ENCODE results near the gene LPP.
A peak's percentile ranks its signal among the peaks of the same experiment; 100 is the strongest.

Gene LPP

GRCh38 chr3:188154014-188154808 lies at the start of gene LPP:
TSS of gene LPP (plus strand) at chr3:188154157. CDS start at chr3:188406121, 251,964 bp downstream.
- peak; percentile 87 to 94 for DNase-seq
- Mint-ChIP-seq H3K9me3 (peaks cover 0 to 2% of the 10 kb centered on the region in 2 donors), H3K4me1 (peaks cover 62% of the 10 kb centered on the region), H3K27ac (peak within 1 kb of the TSS; percentile 98 to 99), H3K4me3 (peak within 1 kb of the TSS; percentile 89 to 91), H3K27me3 (peaks cover 7% of the 10 kb centered on the region)
- peak; percentile 93 for ATAC-seq

GRCh38 chr3:188106006-188106405 lies 48.0 kb upstream of the LPP start:
- DNase-seq (no peak), ATAC-seq (no peak)
- peaks cover 2 to 3% of the 10 kb centered on the region in 2 donors for H3K9me3 Mint-ChIP-seq
- H3K27me3 Mint-ChIP-seq: peaks cover 16% of the 10 kb centered on the region
- H3K27ac Mint-ChIP-seq: no peak overlapping the region
- no peak overlapping the region for H3K4me3 Mint-ChIP-seq
- H3K4me1 Mint-ChIP-seq: peaks cover 8% of the 10 kb centered on the region

GRCh38 chr3:188106454-188106853 lies 47.5 kb upstream of the LPP start:
- Mint-ChIP-seq H3K9me3 (peaks cover 0 to 3% of the 10 kb centered on the region in 2 donors), H3K4me3 (no peak overlapping the region), H3K4me1 (peaks cover 8% of the 10 kb centered on the region), H3K27ac (no peak overlapping the region), H3K27me3 (peaks cover 16% of the 10 kb centered on the region)
- no peak for ATAC-seq
- DNase-seq: no peak

- DNase-seq (no peak), ATAC-seq (no peak)
- H3K4me1 Mint-ChIP-seq: peaks cover 8% of the 10 kb centered on the region
- peaks cover 16% of the 10 kb centered on the region for H3K27me3 Mint-ChIP-seq
- H3K4me3 Mint-ChIP-seq: no peak overlapping the region
- peaks cover 0 to 3% of the 10 kb centered on the region in 2 donors for H3K9me3 Mint-ChIP-seq
- no peak overlapping the region for H3K27ac Mint-ChIP-seq
Measured at GRCh38 chr3:188106887-188107830, 46.8 kb upstream of the LPP start.

- Mint-ChIP-seq H3K27ac (no peak overlapping the region), H3K27me3 (peaks cover 16% of the 10 kb centered on the region), H3K4me1 (peaks cover 8% of the 10 kb centered on the region), H3K9me3 (peaks cover 0 to 3% of the 10 kb centered on the region in 2 donors), H3K4me3 (no peak overlapping the region)
- ATAC-seq (no peak), DNase-seq (no peak)
Measured at GRCh38 chr3:188108703-188109412, 45.1 kb upstream of the LPP start.

GRCh38 chr3:188111002-188111584 lies 42.9 kb upstream of the LPP start:
- H3K27ac Mint-ChIP-seq: no peak overlapping the region
- H3K27me3 Mint-ChIP-seq: peaks cover 16% of the 10 kb centered on the region
- peaks cover 0 to 3% of the 10 kb centered on the region in 2 donors for H3K9me3 Mint-ChIP-seq
- ATAC-seq (no peak), DNase-seq (no peak)
- peaks cover 8% of the 10 kb centered on the region for H3K4me1 Mint-ChIP-seq
- H3K4me3 Mint-ChIP-seq: no peak overlapping the region

- ATAC-seq: no peak
- peaks cover 4% of the 10 kb centered on the region for H3K4me1 Mint-ChIP-seq
- H3K27ac Mint-ChIP-seq: no peak overlapping the region
- no peak overlapping the region for H3K4me3 Mint-ChIP-seq
- no peaks in the 10 kb centered on the region for H3K27me3 Mint-ChIP-seq
- H3K9me3 Mint-ChIP-seq: peaks cover 0 to 3% of the 10 kb centered on the region in 2 donors
- DNase-seq: no peak
Measured at GRCh38 chr3:188113756-188114155, 40.2 kb upstream of the LPP start.

- no peaks in the 10 kb centered on the region for H3K27me3 Mint-ChIP-seq
- H3K27ac Mint-ChIP-seq: no peak overlapping the region
- no peaks in the 10 kb centered on the region for H3K9me3 Mint-ChIP-seq
- H3K4me3 Mint-ChIP-seq: no peak overlapping the region
- peaks cover 13% of the 10 kb centered on the region for H3K4me1 Mint-ChIP-seq
- DNase-seq (no peak), ATAC-seq (no peak)
Measured at GRCh38 chr3:188119846-188120245, 34.1 kb upstream of the LPP start.

- Mint-ChIP-seq H3K27me3 (no peaks in the 10 kb centered on the region), H3K9me3 (no peaks in the 10 kb centered on the region), H3K27ac (no peak overlapping the region), H3K4me1 (peaks cover 13% of the 10 kb centered on the region), H3K4me3 (no peak overlapping the region)
- ATAC-seq (no peak), DNase-seq (no peak)
Measured at GRCh38 chr3:188122571-188123169, 31.3 kb upstream of the LPP start.

GRCh38 chr3:188123170-188123905 lies 30.6 kb upstream of the LPP start:
- Mint-ChIP-seq H3K4me3 (no peak overlapping the region), H3K27me3 (no peaks in the 10 kb centered on the region), H3K4me1 (peaks cover 13% of the 10 kb centered on the region), H3K9me3 (no peaks in the 10 kb centered on the region), H3K27ac (no peak overlapping the region)
- ATAC-seq (no peak), DNase-seq (no peak)

GRCh38 chr3:188124184-188124583 lies 29.8 kb upstream of the LPP start:
- Mint-ChIP-seq H3K4me1 (peaks cover 13% of the 10 kb centered on the region), H3K4me3 (no peak overlapping the region), H3K27ac (no peak overlapping the region), H3K27me3 (no peaks in the 10 kb centered on the region), H3K9me3 (no peaks in the 10 kb centered on the region)
- ATAC-seq (no peak), DNase-seq (no peak)

- Mint-ChIP-seq H3K4me1 (peaks cover 13% of the 10 kb centered on the region), H3K27ac (no peak overlapping the region), H3K4me3 (no peak overlapping the region), H3K9me3 (no peaks in the 10 kb centered on the region), H3K27me3 (no peaks in the 10 kb centered on the region)
- no peak for DNase-seq
- no peak for ATAC-seq
Measured at GRCh38 chr3:188125076-188125475, 28.9 kb upstream of the LPP start.

- Mint-ChIP-seq H3K4me3 (no peak overlapping the region), H3K4me1 (peaks cover 13% of the 10 kb centered on the region), H3K27me3 (no peaks in the 10 kb centered on the region), H3K27ac (no peak overlapping the region), H3K9me3 (no peaks in the 10 kb centered on the region)
- no peak for ATAC-seq
- no peak for DNase-seq
Measured at GRCh38 chr3:188126276-188126675, 27.7 kb upstream of the LPP start.

GRCh38 chr3:188126934-188127333 lies 27.0 kb upstream of the LPP start:
- ATAC-seq (no peak), DNase-seq (no peak)
- Mint-ChIP-seq H3K9me3 (no peaks in the 10 kb centered on the region), H3K27ac (no peak overlapping the region), H3K4me3 (no peak overlapping the region), H3K27me3 (no peaks in the 10 kb centered on the region), H3K4me1 (peaks cover 13% of the 10 kb centered on the region)
